ENCODE measurements around the gene TCF7. TPM values are rescaled to one million over a fixed set of nuclear protein-coding genes. Genes with fewer than 3 reads are reported as not detected.

TCF7 gene
- total and polyA plus RNA-seq, 2 of the 13 experiments (the other 11 are each of a cell fraction or from before 2014, with no cell fraction given), result 6.3 to 6.8 TPM

GRCh38 chr5:134142052-134142451 is 27.6 kb downstream of the TCF7 start:
- peaks cover under 1% of the 10 kb centered on the region for H3K79me2 ChIP-seq (ENCODE audit: insufficient read depth, low read length)

More at GRCh38 chr5:134142052-134142451, 27.6 kb downstream of the TCF7 start:
- H3K9ac ChIP-seq (ENCODE audit: insufficient read depth, low read depth, low read length), result no peak overlapping the region
- no peak overlapping the region for H2AFZ ChIP-seq (ENCODE audit: low read length)
- intact Hi-C loops (cut with micrococcal nuclease; ENCODE audit: unreplicated experiment) (no loop called here), in situ Hi-C loops (cut with HindIII; ENCODE audit: extremely low pct_ligation_motif_present, low pct_unique_long_range_greater_than_20kb) (no loop called here)
- H3K9me3 ChIP-seq (ENCODE audit: low read length), result no peaks in the 10 kb centered on the region
- no peak for ATAC-seq
- TF ChIP-seq MAFK (conservative IDR thresholded peaks at IDR 0.05 in 1 of 2, IDR thresholded peaks at IDR 0.05 in 1 of 2; ENCODE audit: low read length in 2 of 2) (no peak), GABPA (IDR thresholded peaks at IDR 0.05; ENCODE audit: low read depth, low read length) (no peak), GABPA (CRISPR knock-in tag; IDR thresholded peaks at IDR 0.05; ENCODE audit: low read depth) (no peak), HMGA1 (CRISPR knock-in tag; conservative IDR thresholded peaks at IDR 0.05) (no peak), PAF1 (CRISPR knock-in tag; IDR thresholded peaks at IDR 0.05) (no peak), MAZ (IDR thresholded peaks at IDR 0.05; ENCODE audit: borderline replicate concordance, low read depth, low read length) (no peak), MAZ (CRISPR knock-in tag; IDR thresholded peaks at IDR 0.05; ENCODE audit: low read depth) (no peak), ZNF318 (CRISPR knock-in tag; IDR thresholded peaks at IDR 0.05) (no peak), ZNF784 (CRISPR knock-in tag; IDR thresholded peaks at IDR 0.05; ENCODE audit: borderline replicate concordance) (no peak), NR3C1 (CRISPR knock-in tag; IDR thresholded peaks at IDR 0.05) (no peak)
- H3K4me1 ChIP-seq (ENCODE audit: insufficient read depth, low read length), result peaks cover 24% of the 10 kb centered on the region
- H3K4me2 ChIP-seq (ENCODE audit: low read depth, low read length), result no peak overlapping the region
- 89% methylated on average over 5 of the region's 5 CpGs for WGBS (ENCODE audit: low lambda C conversion rate)
- no peak for DNase-seq (ENCODE audit: low spot score)
- BruUV-seq (replicated peaks), result no TSS peak
- POLR2A ChIA-PET, result interaction anchor here (1.5 to 4.4 kb wide), 2 partner anchors 42 to 100 kb away, joined by 4 to 31 read pairs; no protein-coding TSS in a partner anchor
- no peaks in the 10 kb centered on the region for H3K27me3 ChIP-seq (ENCODE audit: control insufficient read depth in 1 of 2, insufficient read depth in 2 of 2, low read length in 2 of 2)
- no peak overlapping the region for H3K4me3 ChIP-seq (replicated peaks in 1 of 3; ENCODE audit: insufficient read depth in 1 of 3, low read depth in 2 of 3, low read length in 3 of 3)
- H4K20me1 ChIP-seq (ENCODE audit: insufficient read depth, low read length), result peaks cover 24% of the 10 kb centered on the region
- CTCF ChIA-PET (ENCODE audit: low intra/inter-chr PET ratio, low total read pairs), result interaction anchor here (1.5 to 5.0 kb wide), 2 partner anchors 40 to 103 kb away, joined by 8 to 71 read pairs; no protein-coding TSS in a partner anchor
- FAIRE-seq, result no peak
- peaks cover 25 to 76% of the 10 kb centered on the region in 2 experiments for H3K36me3 ChIP-seq (replicated peaks in 1 of 2; ENCODE audit: control insufficient read depth in 1 of 2, insufficient read depth in 2 of 2, low read length in 2 of 2)
- no peak overlapping the region for H3K27ac ChIP-seq (ENCODE audit: extremely low read length, insufficient read depth, low read length)

Data from HepG2 (cell line).